IMR-90 (cell line): Measurements from ENCODE around the gene MAP1LC3B2. TPM values are rescaled to one million over a fixed set of nuclear protein-coding genes. Genes with fewer than 3 reads are reported as not detected.
A peak's percentile ranks its signal among the peaks of the same experiment; 100 is the strongest.

ENCODE experiments used
- ATAC-seq: fragments of 200-7000 bp; cut with Tn5 transposase; 2 replicates; pipeline ENCODE4 v1.9.1; 2020; ENCODE audit warnings: low read depth, mild to moderate bottlenecking, moderate library complexity
- BruUV-seq: library from RNA; stranded (reverse); fragments of 400-500 nt; replicated peaks from 2 replicates; lab custom pipeline; 2021; lab: Mats Ljungman, UMichigan
- CTCF ChIA-PET: fragments of 300-600 bp; formaldehyde crosslinking; extraction: SDS; loops from one replicate; lab custom pipeline; 2021; ENCODE audit warnings: antibody characterized with exemption; lab: Yijun Ruan, JAX
- POLR2A ChIA-PET: fragments of 300-600 bp; sonication (Branson Sonifier 250); formaldehyde crosslinking; loops from one replicate; lab custom pipeline; 2022; ENCODE audit warnings: antibody characterized with exemption; ENCODE audit not compliant: unreplicated experiment; lab: Charles Lee
- DNase-seq: peaks from one replicate; pipeline ENCODE4 v3.0.0; 2013
- H2AFZ ChIP-seq: replicated peaks from 2 replicates; pipeline ENCODE3; 2013; ENCODE audit warnings: low read length, mild to moderate bottlenecking; ENCODE audit not compliant: poor library complexity
- H2AK5ac ChIP-seq: 2 replicates; pipeline ENCODE4 v1.6.1; 2013; ENCODE audit warnings: low read depth, low read length, inconsistent platforms
- H2AK9ac ChIP-seq: replicated peaks from 2 replicates; pipeline ENCODE3; 2013; ENCODE audit warnings: mild to moderate bottlenecking, low read depth, low read length, moderate library complexity; ENCODE audit not compliant: poor library complexity
- H2BK120ac ChIP-seq: 2 replicates; pipeline ENCODE4 v1.6.1; 2013; ENCODE audit warnings: low read depth, low read length, inconsistent platforms
- H2BK15ac ChIP-seq: 3 replicates; pipeline ENCODE4 v1.6.1; 2013; ENCODE audit warnings: low read depth, low read length, inconsistent platforms
- H2BK20ac ChIP-seq: 2 replicates; pipeline ENCODE4 v1.6.1; 2013; ENCODE audit warnings: low read depth, mild to moderate bottlenecking, inconsistent platforms, low read length, moderate library complexity
- H2BK5ac ChIP-seq: 2 replicates; pipeline ENCODE4 v1.6.1; 2013; ENCODE audit warnings: mild to moderate bottlenecking, low read depth, low read length, inconsistent platforms; ENCODE audit not compliant: poor library complexity, severe bottlenecking
- H3K14ac ChIP-seq: replicated peaks from 2 replicates; pipeline ENCODE4 v1.6.1; 2013; ENCODE audit warnings: low read depth, low read length, inconsistent platforms
- H3K18ac ChIP-seq: 2 replicates; pipeline ENCODE4 v1.6.1; 2013; ENCODE audit warnings: low read depth, low read length, control low read depth
- H3K23ac ChIP-seq: 2 replicates; pipeline ENCODE4 v1.6.1; 2013; ENCODE audit warnings: low read depth, low read length, inconsistent platforms
- H3K27ac ChIP-seq: 2 replicates; pipeline ENCODE4 v1.5.1; 2013; ENCODE audit warnings: mild to moderate bottlenecking, control low read depth, low read length; ENCODE audit not compliant: insufficient read depth
- H3K27me3 ChIP-seq: 2 replicates; pipeline ENCODE4 v1.6.1; 2013; ENCODE audit warnings: low read length; ENCODE audit not compliant: control insufficient read depth, insufficient read depth
- H3K36me3 ChIP-seq: 2 replicates; pipeline ENCODE4 v1.6.1; 2013; ENCODE audit warnings: low read length, mixed read lengths; ENCODE audit not compliant: control insufficient read depth, insufficient read depth
- H3K4ac ChIP-seq: 2 replicates; pipeline ENCODE4 v1.6.1; 2013; ENCODE audit warnings: low read depth, low read length, inconsistent platforms
- H3K4me1 ChIP-seq: 2 replicates; pipeline ENCODE4 v1.6.1; 2013; ENCODE audit warnings: low read length, mixed read lengths; ENCODE audit not compliant: control insufficient read depth, insufficient read depth
- H3K4me2 ChIP-seq: 2 replicates; pipeline ENCODE4 v1.6.1; 2013; ENCODE audit warnings: low read depth, mild to moderate bottlenecking, control low read depth, low read length, moderate library complexity
- H3K4me3 ChIP-seq: 2 replicates; pipeline ENCODE4 v1.5.1; 2013; ENCODE audit warnings: low read depth, mild to moderate bottlenecking, control low read depth, low read length, moderate library complexity; ENCODE audit not compliant: insufficient read depth
- H3K56ac ChIP-seq: 2 replicates; pipeline ENCODE4 v1.6.1; 2013; ENCODE audit warnings: low read length, inconsistent platforms; ENCODE audit not compliant: insufficient read depth; ENCODE audit errors: extremely low read depth
- H3K79me1 ChIP-seq, 2 experiments: 2 replicates each; pipeline ENCODE4 v1.6.1; 2013; ENCODE audit warnings: low read length in 2 of 2, inconsistent platforms in 1 of 2, low read depth in 1 of 2
- H3K9ac ChIP-seq: 2 replicates; pipeline ENCODE4 v1.6.1; 2013; ENCODE audit warnings: low read depth, low read length, control low read depth
- H3K9me1 ChIP-seq: 2 replicates; pipeline ENCODE4 v1.6.1; 2013; ENCODE audit warnings: low read length, inconsistent platforms; ENCODE audit not compliant: insufficient read depth
- H3K9me3 ChIP-seq: 2 replicates; pipeline ENCODE4 v1.6.1; 2013; ENCODE audit warnings: low read length; ENCODE audit not compliant: control insufficient read depth, insufficient read depth
- H4K20me1 ChIP-seq: 2 replicates; pipeline ENCODE4 v1.6.1; 2013; ENCODE audit warnings: low read length, inconsistent platforms; ENCODE audit not compliant: insufficient read depth
- H4K5ac ChIP-seq: 2 replicates; pipeline ENCODE4 v1.6.1; 2013; ENCODE audit warnings: mild to moderate bottlenecking, low read depth, low read length, control low read depth
- H4K8ac ChIP-seq, 2 experiments: 2 replicates each; pipeline ENCODE4 v1.6.1; 2013; ENCODE audit warnings: low read depth in 2 of 2, low read length in 2 of 2, control low read depth in 1 of 2, inconsistent platforms in 1 of 2
- H4K91ac ChIP-seq: 2 replicates; pipeline ENCODE4 v1.6.1; 2013; ENCODE audit warnings: low read depth, low read length, inconsistent platforms; ENCODE audit not compliant: insufficient read depth
- FOS ChIP-seq: fragments of 150-350 bp; IDR thresholded peaks from 2 replicates; pipeline ENCODE4 v1.6.1; 2016; ENCODE audit warnings: low read depth, low read length
- MAFK ChIP-seq: IDR thresholded peaks from 2 replicates; pipeline ENCODE4 v1.6.1; 2012; ENCODE audit warnings: low read depth, low read length, improper control_type of control experiment
- MAZ ChIP-seq: IDR thresholded peaks from 2 replicates; pipeline ENCODE4 v1.6.1; 2012; ENCODE audit warnings: low read depth, mild to moderate bottlenecking, low read length, improper control_type of control experiment, moderate library complexity, borderline replicate concordance
- NFE2L2 ChIP-seq: fragments of 150-350 bp; IDR thresholded peaks from 2 replicates; pipeline ENCODE4 v1.6.1; 2016; ENCODE audit warnings: low read depth, mild to moderate bottlenecking, low read length
- POLR2A ChIP-seq: IDR thresholded peaks from 2 replicates; pipeline ENCODE4 v1.6.1; 2012; ENCODE audit warnings: mild to moderate bottlenecking, low read depth, low read length
- RAD21 ChIP-seq: IDR thresholded peaks from 2 replicates; pipeline ENCODE4 v1.6.1; 2012; ENCODE audit warnings: low read length, improper control_type of control experiment
- RFX5 ChIP-seq: IDR thresholded peaks from 2 replicates; pipeline ENCODE4 v1.8.0; 2012; ENCODE audit warnings: low read depth, mild to moderate bottlenecking, low read length, moderate library complexity
- WGBS, 2 experiments: methylation state at CpG; one replicate each; pipeline versions ENCODE4 v1.1.5 to v1.1.7; 2013; ENCODE audit warnings: missing lambda C conversion rate in 2 of 2; ENCODE audit not compliant: insufficient read length in 1 of 2; ENCODE audit errors: extremely low coverage in 2 of 2; 5-methylcytosine and 5-hydroxymethylcytosine counted together
- dilution Hi-C: fragments of 300-500 bp; cut with HindIII; formaldehyde crosslinking; loops from one replicate; pipeline ENCODE4 v1.14.3; 2018; ENCODE audit warnings: low sequenced_read_pairs; ENCODE audit not compliant: unreplicated experiment
- in situ Hi-C: fragments of 300-500 bp; cut with MboI; formaldehyde crosslinking; loops from 3 replicates; pipeline ENCODE4 v1.14.3; 2019; ENCODE audit warnings: low sequenced_read_pairs, inconsistent platforms, mixed read lengths
- intact Hi-C: fragments of 100-400 bp; cut with micrococcal nuclease; formaldehyde crosslinking; loops from 2 replicates; pipeline ENCODE4 v1.10.0; 2022
- polyA plus RNA-seq, 3 experiments: library from polyadenylated mRNA; depleted of rRNA; stranded (reverse); fragments of >200 nt; gene quantifications; 2 replicates each; pipeline ENCODE4 v1.2.3, GENCODE V29; 2012; ENCODE audit warnings: low replicate concordance in 1 of 3
- total RNA-seq: library from RNA; depleted of rRNA; stranded (reverse); fragments of >200 nt; gene quantifications from 2 replicates; pipeline ENCODE4 v1.2.3, GENCODE V29; 2012

The MAP1LC3B2 gene
- total and polyA plus RNA-seq, 2 of the 4 experiments (the other 2 are of a cell fraction): 1.4 TPM; not detected in 1

DNA sequence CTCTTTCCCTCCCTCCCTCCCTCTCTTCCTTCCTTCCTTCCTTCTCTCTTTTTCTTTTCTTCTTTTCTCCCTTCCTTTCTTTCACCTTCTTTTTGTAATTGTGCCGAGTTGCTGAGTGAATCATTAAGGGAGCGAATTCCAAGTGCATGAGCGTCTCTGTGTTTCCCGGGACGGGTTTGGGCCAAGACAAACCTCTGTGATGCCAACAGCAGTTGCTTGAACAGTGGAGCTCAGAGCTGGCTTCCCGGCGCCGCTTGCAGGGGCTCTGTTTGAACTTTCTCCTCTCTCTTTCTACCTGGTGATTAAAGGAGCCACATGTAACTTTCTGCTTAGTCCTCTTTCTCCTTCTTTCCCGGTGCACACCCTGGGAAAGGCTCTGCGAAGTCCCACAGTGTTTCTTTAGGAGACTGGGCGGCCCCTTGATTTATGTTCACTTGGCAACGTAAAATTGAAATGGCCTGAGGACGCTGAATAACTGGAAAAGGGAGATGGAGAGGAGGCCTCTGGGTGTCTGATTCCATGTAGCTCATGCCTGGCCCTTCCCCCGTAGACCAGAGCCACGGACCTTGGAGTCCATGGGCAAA, 33.7 kb upstream of the MAP1LC3B2 start:
- intact Hi-C loops: loop anchor here (2.0 to 10.0 kb wide), 3 partner anchors 93 to 531 kb away; partner anchors contain the start of gene MED13L
- Histone ChIP-seq H2AFZ (peak overlapping the region; percentile 70), H3K4me1 (peaks cover 12% of the 10 kb centered on the region), H3K27me3 (no peaks in the 10 kb centered on the region), H2BK20ac (peak overlapping the region; percentile 89), H3K4ac (peak overlapping the region; percentile 91), H2BK15ac (peak overlapping the region; percentile 17; the same call in 2 of the 3 replicates), H2AK9ac (peak overlapping the region; percentile 10), H3K9me1 (peaks cover 16% of the 10 kb centered on the region), H3K36me3 (no peaks in the 10 kb centered on the region), H3K18ac (peak overlapping the region; percentile 85), H3K4me3 (peak overlapping the region; percentile 16; the same call in 1 of the 2 replicates), H2AK5ac (no peak overlapping the region), H3K27ac (peak overlapping the region; percentile 90), H3K9ac (peak overlapping the region; percentile 64), H3K14ac (peak overlapping the region; percentile 24), H3K9me3 (no peaks in the 10 kb centered on the region), H4K8ac (peak overlapping the region; percentile 81 to 89), H3K79me1 (no peaks in the 10 kb centered on the region), H2BK120ac (peak overlapping the region; percentile 84), H3K23ac (peak overlapping the region; percentile 28; the same call in 1 of the 2 replicates), H4K91ac (peak overlapping the region; percentile 29), H4K20me1 (no peaks in the 10 kb centered on the region), H3K56ac (peak overlapping the region; percentile 75; the same call in 1 of the 2 replicates), H4K5ac (peak overlapping the region; percentile 72), H3K4me2 (peak overlapping the region; percentile 93), H2BK5ac (peak overlapping the region; percentile 60)
- in situ Hi-C loops: no loop called here
- dilution Hi-C loops: no loop called here
- TF ChIP-seq MAFK: no peak
- TF ChIP-seq RFX5: no peak
- TF ChIP-seq FOS: peak; percentile 71
- TF ChIP-seq NFE2L2: no peak
- TF ChIP-seq POLR2A: peak; percentile 46; the same call in 1 of the 2 replicates
- TF ChIP-seq MAZ: no peak
- TF ChIP-seq RAD21: peak; percentile 26; the same call in 1 of the 2 replicates
- WGBS, 2 experiments: 60% methylated on average over 1 of the region's 15 CpGs; no CpG with 5 or more reads in 1 of the 2 experiments
- no TSS peak for BruUV-seq
- ChIA-PET POLR2A (no interaction called here), CTCF (interaction anchor here (0.9 kb wide), 1 partner anchor 57 kb away, joined by 3 read pairs; no protein-coding TSS in a partner anchor)
- ATAC-seq: peak; percentile 92
- peak; percentile 92 for DNase-seq
